Fibroblast of skin of abdomen (primary cell): ENCODE data around the gene HCFC1R1.
A peak's percentile ranks its signal among the peaks of the same experiment; 100 is the strongest.

Experiments used
- DNase-seq: peaks from one replicate; pipeline ENCODE4 v3.0.0-alpha.2; 2013

Gene HCFC1R1

GRCh38 chr16:3035972-3036725 lies 12.4 kb upstream of the HCFC1R1 start:
- DNase-seq, result no peak

- DNase-seq, result no peak
Observed at GRCh38 chr16:3035289-3035971, 11.7 kb upstream of the HCFC1R1 start.

- no peak for DNase-seq
Observed at GRCh38 chr16:3032624-3033023, 8.9 kb upstream of the HCFC1R1 start.

GRCh38 chr16:3030222-3031212 lies 6.8 kb upstream of the HCFC1R1 start:
- no peak for DNase-seq

GRCh38 chr16:3029491-3030221 lies 5.9 kb upstream of the HCFC1R1 start:
- peak; percentile 37 for DNase-seq

- DNase-seq, result no peak
Observed at GRCh38 chr16:3028716-3029319, 5.1 kb upstream of the HCFC1R1 start.

GRCh38 chr16:3027983-3028715 lies 4.4 kb upstream of the HCFC1R1 start:
- peak; percentile 61 for DNase-seq

- no peak for DNase-seq
Observed at GRCh38 chr16:3027489-3027795, 3.7 kb upstream of the HCFC1R1 start.

- DNase-seq, result no peak
Observed at GRCh38 chr16:3026609-3027488, 3.1 kb upstream of the HCFC1R1 start.

GRCh38 chr16:3026003-3026378 lies 2.2 kb upstream of the HCFC1R1 start:
- DNase-seq, result no peak

GRCh38 chr16:3025032-3026002 lies 1.6 kb upstream of the HCFC1R1 start:
- no peak for DNase-seq

GRCh38 chr16:3023415-3023668 lies 400 bp downstream of the HCFC1R1 start:
- DNase-seq, result peak; percentile 84

- peak; percentile 50 for DNase-seq
Observed at GRCh38 chr16:3022684-3023414, 893 bp downstream of the HCFC1R1 start.

GRCh38 chr16:3022208-3022683 lies 1.5 kb downstream of the HCFC1R1 start:
- DNase-seq, result peak; percentile 98

- peak; percentile 98 for DNase-seq
Observed at GRCh38 chr16:3021449-3022207, 2.1 kb downstream of the HCFC1R1 start.

GRCh38 chr16:3020604-3021448 lies 2.9 kb downstream of the HCFC1R1 start:
- peak; percentile 93 for DNase-seq

- peak; percentile 86 for DNase-seq
Observed at GRCh38 chr16:3020247-3020603, 3.5 kb downstream of the HCFC1R1 start, which contains the start of gene TNFRSF12A. Gene TNFRSF12A (plus strand): TSS chr16:3020368. CDS start chr16:3020398, 30 bp downstream.
